HCT116 (cell line): Measurements from ENCODE around the gene RBPJ. TPM values are rescaled to one million over a fixed set of nuclear protein-coding genes. Genes with fewer than 3 reads are reported as not detected.

Source experiments
- ATAC-seq: fragments of 200-7000 bp; cut with Tn5 transposase; 2 replicates; pipeline ENCODE4 v1.9.1; 2020; ENCODE audit warnings: mild to moderate bottlenecking, moderate library complexity
- BruUV-seq: library from RNA; stranded (reverse); fragments of 400-500 nt; replicated peaks from 2 replicates; lab custom pipeline; 2021; lab: Mats Ljungman, UMichigan
- CTCF ChIA-PET: fragments of 300-600 bp; sonication (Branson Sonifier 250); formaldehyde crosslinking; loops from one replicate; lab custom pipeline; 2021; ENCODE audit warnings: antibody characterized with exemption; lab: Charles Lee
- POLR2A ChIA-PET: fragments of 300-600, 350-600 bp; sonication (Branson Sonifier 250); formaldehyde crosslinking; loops from one replicate; lab custom pipeline; 2021; ENCODE audit warnings: antibody characterized with exemption; lab: Charles Lee
- RAD21 ChIA-PET, 2 experiments: fragments of 300-600 bp; sonication (Branson Sonifier 250); formaldehyde crosslinking; loops; one replicate each; lab custom pipeline; 2023; ENCODE audit warnings: low total read pairs in 2 of 2; ENCODE audit not compliant: uncharacterized antibody in 2 of 2, unreplicated experiment in 2 of 2, low non-redundant PET in 1 of 2; lab: Charles Lee
- DNase-seq: peaks from one replicate; pipeline ENCODE4 v3.0.0-alpha.2; 2010; ENCODE audit warnings: low read depth, low spot score
- H2AFZ ChIP-seq: fragments of 200-600 bp; shearing (Covaris generic), sonication (generic); 2 replicates; pipeline ENCODE4 v1.6.1; 2017; ENCODE audit warnings: low read depth, mixed run types, mixed read lengths, antibody characterized with exemption, low read length; ENCODE audit not compliant: poor library complexity, severe bottlenecking
- H3K27ac ChIP-seq: 2 replicates; pipeline ENCODE4 v1.5.1; 2012; ENCODE audit warnings: low read depth, low read length
- H3K27me3 ChIP-seq: fragments of 200-600 bp; sonication (generic); 2 replicates; pipeline ENCODE4 v1.6.1; 2016; ENCODE audit warnings: mixed run types, low read length, mixed read lengths; ENCODE audit not compliant: insufficient read depth
- H3K36me3 ChIP-seq, 2 experiments: fragments of 200-500 bp in 1 of 2; fragments of 200-600 bp in 1 of 2; sonication (Bioruptor generic) in 1 of 2; sonication (generic) in 1 of 2; 2 replicates each; pipeline versions ENCODE4 v1.5.1 to v1.6.1; 2014 to 2016; ENCODE audit warnings: low read length in 2 of 2, inconsistent platforms in 1 of 2, mixed read lengths in 1 of 2, mixed run types in 1 of 2; ENCODE audit not compliant: insufficient read depth in 2 of 2, control insufficient read depth in 1 of 2
- H3K4me1 ChIP-seq, 2 experiments: fragments of 200-600 bp in 1 of 2; sonication (generic) in 1 of 2; 2 replicates each; pipeline versions ENCODE4 v1.5.1 to v1.6.1; 2012 to 2017; ENCODE audit warnings: low read length in 2 of 2, inconsistent platforms in 1 of 2, mild to moderate bottlenecking in 1 of 2, mixed read lengths in 1 of 2, mixed run types in 1 of 2, moderate library complexity in 1 of 2; ENCODE audit not compliant: insufficient read depth in 2 of 2, control insufficient read depth in 1 of 2
- H3K4me2 ChIP-seq: fragments of 200-600 bp; sonication (generic); 2 replicates; pipeline ENCODE4 v1.6.1; 2017; ENCODE audit warnings: mixed run types, low read length, mixed read lengths
- H3K4me3 ChIP-seq, 2 experiments: fragments of 200-600 bp in 1 of 2; sonication (generic) in 1 of 2; replicated peaks in 1 of 2; 2 replicates each; pipeline ENCODE4 v1.5.1; 2011 to 2016; ENCODE audit warnings: low read length in 2 of 2, control low read depth in 1 of 2, low read depth in 1 of 2, mild to moderate bottlenecking in 1 of 2, mixed read lengths in 1 of 2, mixed run types in 1 of 2
- H3K79me2 ChIP-seq: fragments of 200-600 bp; sonication (generic); 2 replicates; pipeline ENCODE4 v1.6.1; 2017; ENCODE audit warnings: mild to moderate bottlenecking, mixed run types, low read length, moderate library complexity, mixed read lengths; ENCODE audit not compliant: insufficient read depth
- H3K9ac ChIP-seq: fragments of 200-600 bp; sonication (generic); 2 replicates; pipeline ENCODE4 v1.6.1; 2016; ENCODE audit warnings: low read length, mixed read lengths
- H3K9me2 ChIP-seq: fragments of 200-600 bp; sonication (generic), shearing (Covaris generic); 2 replicates; pipeline ENCODE4 v1.6.1; 2017; ENCODE audit warnings: mixed run types, mild to moderate bottlenecking, moderate library complexity; ENCODE audit not compliant: insufficient read depth
- H3K9me3 ChIP-seq, 2 experiments: fragments of 200-500 bp in 1 of 2; fragments of 200-600 bp in 1 of 2; sonication (Bioruptor generic) in 1 of 2; sonication (generic) in 1 of 2; 2 replicates each; pipeline ENCODE4 v1.6.1; 2014 to 2017; ENCODE audit warnings: low read length in 2 of 2, mixed read lengths in 2 of 2, inconsistent platforms in 1 of 2, low read depth in 1 of 2, mild to moderate bottlenecking in 1 of 2, mixed run types in 1 of 2, moderate library complexity in 1 of 2; ENCODE audit not compliant: control insufficient read depth in 1 of 2, insufficient read depth in 1 of 2
- H4K20me1 ChIP-seq: fragments of 200-600 bp; sonication (generic), shearing (Covaris generic); 2 replicates; pipeline ENCODE4 v1.6.1; 2017; ENCODE audit warnings: mixed run types, mild to moderate bottlenecking, moderate library complexity; ENCODE audit not compliant: insufficient read depth
- CTCF ChIP-seq, 3 experiments: fragments of 200-600 bp in 1 of 3; sonication (generic) in 1 of 3; IDR thresholded peaks in 2 of 3; conservative IDR thresholded peaks in 1 of 3; 2 replicates each; pipeline ENCODE4 v1.5.1; 2012 to 2017; ENCODE audit warnings: low read depth in 2 of 3, low read length in 2 of 3, antibody characterized with exemption in 1 of 3, borderline replicate concordance in 1 of 3, control low read depth in 1 of 3, mild to moderate bottlenecking in 1 of 3, mixed read lengths in 1 of 3, mixed run types in 1 of 3, moderate library complexity in 1 of 3; ENCODE audit not compliant: insufficient read depth in 1 of 3
- EGR1 ChIP-seq: IDR thresholded peaks from 2 replicates; pipeline ENCODE4 v1.6.1; 2012; ENCODE audit warnings: low read depth
- EZH2 ChIP-seq: fragments of 200-600 bp; sonication (generic); IDR thresholded peaks from 2 replicates; pipeline ENCODE4 v1.6.1; 2017; ENCODE audit warnings: antibody characterized with exemption, mixed run types
- EZH2phosphoT487 ChIP-seq: fragments of 200-600 bp; IDR thresholded peaks from 2 replicates; pipeline ENCODE4 v1.6.1; 2018; ENCODE audit warnings: antibody characterized with exemption, borderline replicate concordance
- FOSL1 ChIP-seq: IDR thresholded peaks from 2 replicates; pipeline ENCODE4 v1.6.1; 2012; ENCODE audit warnings: low read depth
- MAX ChIP-seq: IDR thresholded peaks from 2 replicates; pipeline ENCODE4 v1.6.1; 2012
- POLR2A ChIP-seq: IDR thresholded peaks from 2 replicates; pipeline ENCODE4 v1.7.0; 2011; ENCODE audit warnings: borderline replicate concordance; ENCODE audit not compliant: insufficient read depth, insufficient read length; ENCODE audit errors: extremely low read depth
- POLR2AphosphoS5 ChIP-seq: IDR thresholded peaks from 2 replicates; pipeline ENCODE4 v1.6.1; 2011; ENCODE audit warnings: mild to moderate bottlenecking, low read depth, low read length, moderate library complexity
- RAD21 ChIP-seq: IDR thresholded peaks from 2 replicates; pipeline ENCODE4 v1.6.1; 2012; ENCODE audit warnings: low read depth, mild to moderate bottlenecking
- SIN3A ChIP-seq: IDR thresholded peaks from 2 replicates; pipeline ENCODE4 v1.6.1; 2012; ENCODE audit warnings: low read depth
- SRF ChIP-seq: IDR thresholded peaks from 2 replicates; pipeline ENCODE4 v1.6.1; 2012; ENCODE audit warnings: low read depth
- TCF7L2 ChIP-seq: IDR thresholded peaks from 2 replicates; pipeline ENCODE4 v1.7.0; 2011; ENCODE audit warnings: borderline replicate concordance, inconsistent platforms; ENCODE audit not compliant: insufficient read depth, insufficient read length; ENCODE audit errors: extremely low read depth
- YY1 ChIP-seq: IDR thresholded peaks from 2 replicates; pipeline ENCODE4 v1.6.1; 2011; ENCODE audit warnings: low read length, low read depth, moderate library complexity, mild to moderate bottlenecking; ENCODE audit not compliant: insufficient replicate concordance; ENCODE audit errors: extremely low read depth
- ZBTB33 ChIP-seq: IDR thresholded peaks from 2 replicates; pipeline ENCODE4 v1.6.1; 2011; ENCODE audit warnings: mild to moderate bottlenecking, low read length, moderate library complexity; ENCODE audit not compliant: insufficient replicate concordance; ENCODE audit errors: extremely low read depth
- ZNF274 ChIP-seq: fragments of 200-500 bp; sonication (Bioruptor generic); IDR thresholded peaks from 2 replicates; pipeline ENCODE4 v1.6.1; 2014; ENCODE audit warnings: mild to moderate bottlenecking, low read depth, low read length, inconsistent platforms
- intact Hi-C: fragments of 100-400 bp; cut with micrococcal nuclease; formaldehyde crosslinking; loops from 2 replicates; pipeline ENCODE4 v1.10.0; 2022
- total RNA-seq: library from RNA; stranded (reverse); gene quantifications from one replicate; pipeline ENCODE4 v1.2.1, GENCODE V29; 2021; ENCODE audit not compliant: unreplicated experiment

RBPJ gene
- total RNA-seq, 1 experiment from 2014 or later: 72.7 TPM

- ATAC-seq: no peak
- BruUV-seq: no TSS peak
- CTCF ChIA-PET: interaction anchor here (0.7 to 1.9 kb wide), 2 partner anchors 9 to 31 kb away, joined by 3 to 5 read pairs; no protein-coding TSS in a partner anchor
- DNase-seq: no peak
- no peak for TF ChIP-seq CTCF (IDR thresholded peaks at IDR 0.05 in 2 of 3, conservative IDR thresholded peaks at IDR 0.05 in 1 of 3; ENCODE audit: borderline replicate concordance in 1 of 3, insufficient read depth in 1 of 3, low read depth in 2 of 3, low read length in 2 of 3)
- no peak for TF ChIP-seq ZNF274
- TF ChIP-seq EGR1: no peak
- TF ChIP-seq FOSL1: no peak
- TF ChIP-seq MAX: no peak
- TF ChIP-seq POLR2AphosphoS5: no peak
- no peak for TF ChIP-seq RAD21
- no peak for TF ChIP-seq SIN3A
- TF ChIP-seq ZBTB33: no peak
- TF ChIP-seq TCF7L2: no peak
- TF ChIP-seq SRF: no peak
- TF ChIP-seq EZH2: no peak
- TF ChIP-seq EZH2phosphoT487: no peak
- TF ChIP-seq YY1: no peak
- TF ChIP-seq POLR2A: no peak
- Histone ChIP-seq H3K4me2 (no peak overlapping the region), H3K27ac (no peak overlapping the region), H3K4me3 (no peak overlapping the region), H3K9me2 (no peaks in the 10 kb centered on the region), H3K79me2 (peaks cover 97% of the 10 kb centered on the region), H3K9ac (no peak overlapping the region), H3K36me3 (no peaks in the 10 kb centered on the region), H2AFZ (no peak overlapping the region), H3K9me3 (no peaks in the 10 kb centered on the region), H4K20me1 (peaks cover 7% of the 10 kb centered on the region), H3K4me1 (no peaks in the 10 kb centered on the region), H3K27me3 (no peaks in the 10 kb centered on the region)
- POLR2A ChIA-PET: no interaction called here
- RAD21 ChIA-PET: no interaction called here
- intact Hi-C loops: no loop called here
Measured at GRCh38 chr4:26361297-26361696, 40.5 kb downstream of the RBPJ start.
